Stimulated activated CD4-positive, alpha-beta T cell treated with anti-CD3 and anti-CD28 coated beads, TNF-alpha, amount 100 ng/mL, for 4 hours (primary cell): ENCODE results near the gene RBM4B.
"Not testable (repeated sequence)": the region's sequence is repeated elsewhere in the genome, so short reads cannot be mapped to it uniquely, and the experiment has no call there.

ENCODE experiments used
- DNase-seq, 3 experiments: peaks; one replicate each; pipeline ENCODE4 v3.0.0-alpha.2; 2020; ENCODE audit warnings: low read depth in 3 of 3

RBM4B gene, protein sequence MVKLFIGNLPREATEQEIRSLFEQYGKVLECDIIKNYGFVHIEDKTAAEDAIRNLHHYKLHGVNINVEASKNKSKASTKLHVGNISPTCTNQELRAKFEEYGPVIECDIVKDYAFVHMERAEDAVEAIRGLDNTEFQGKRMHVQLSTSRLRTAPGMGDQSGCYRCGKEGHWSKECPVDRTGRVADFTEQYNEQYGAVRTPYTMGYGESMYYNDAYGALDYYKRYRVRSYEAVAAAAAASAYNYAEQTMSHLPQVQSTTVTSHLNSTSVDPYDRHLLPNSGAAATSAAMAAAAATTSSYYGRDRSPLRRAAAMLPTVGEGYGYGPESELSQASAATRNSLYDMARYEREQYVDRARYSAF

DNA sequence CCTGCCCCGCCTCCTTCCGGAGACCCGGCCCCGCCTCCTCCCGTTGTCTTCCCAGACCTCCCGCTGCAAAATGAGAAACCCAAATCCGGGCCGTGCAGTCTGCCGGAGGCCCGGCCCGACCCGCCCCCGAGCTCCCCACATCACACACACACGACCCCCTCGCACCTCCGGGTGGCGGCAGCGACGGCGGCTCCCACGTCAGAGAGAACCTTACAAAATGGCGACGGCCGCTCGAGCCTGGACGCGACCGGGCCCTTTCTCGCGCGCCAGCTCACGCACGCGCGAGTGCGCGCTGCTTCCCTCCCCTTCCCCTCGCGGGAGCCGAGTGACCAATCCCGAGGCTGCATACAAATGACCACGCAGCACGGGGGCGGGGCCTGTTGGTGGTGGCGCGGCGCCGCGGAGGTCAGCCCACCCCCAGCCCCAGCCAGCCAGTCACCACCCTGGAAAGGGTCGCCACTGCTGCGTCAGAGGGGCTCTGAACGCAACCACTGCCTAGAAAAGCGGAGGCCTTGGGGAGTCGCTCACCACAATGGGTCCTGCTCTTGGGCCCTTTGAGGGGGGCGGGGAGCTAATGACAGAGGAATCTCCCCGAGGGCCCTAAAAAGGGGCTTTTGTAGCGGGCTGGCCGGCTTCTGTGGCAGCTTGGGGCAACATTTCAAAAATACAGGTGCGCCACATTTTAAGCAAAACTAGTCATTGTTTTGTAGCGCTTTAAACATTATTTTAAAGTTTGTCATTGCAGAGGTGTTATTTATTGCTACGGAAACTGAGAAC lies at the start of gene RBM4B:
Gene RBM4B, minus strand, starts transcription at position 289 of the 777 bp plus-strand sequence. CDS start 808 bp downstream, outside the sequence.
- peak; percentile 83 to 92 (median 86) for DNase-seq

DNA sequence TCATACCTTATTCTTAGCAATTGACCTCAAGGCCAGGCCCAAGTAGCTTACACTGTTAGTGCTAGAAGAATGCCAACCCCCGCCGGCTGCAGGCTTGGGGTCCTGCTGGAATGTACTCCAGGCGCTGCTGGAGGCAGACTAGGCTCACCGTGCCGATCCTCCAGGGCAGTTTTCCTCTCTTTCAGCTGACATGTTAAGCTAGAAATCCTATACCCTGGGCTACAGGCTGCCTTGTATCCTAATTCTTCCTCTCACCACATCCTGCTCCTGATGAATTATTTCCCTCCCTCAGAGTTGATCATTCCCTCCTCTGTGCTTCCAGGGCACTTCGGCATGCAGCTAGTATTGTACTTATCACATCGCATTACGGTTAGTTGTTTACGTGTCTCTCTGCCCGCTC lies 48.0 kb upstream of the RBM4B start:
- DNase-seq, result no peak

DNA sequence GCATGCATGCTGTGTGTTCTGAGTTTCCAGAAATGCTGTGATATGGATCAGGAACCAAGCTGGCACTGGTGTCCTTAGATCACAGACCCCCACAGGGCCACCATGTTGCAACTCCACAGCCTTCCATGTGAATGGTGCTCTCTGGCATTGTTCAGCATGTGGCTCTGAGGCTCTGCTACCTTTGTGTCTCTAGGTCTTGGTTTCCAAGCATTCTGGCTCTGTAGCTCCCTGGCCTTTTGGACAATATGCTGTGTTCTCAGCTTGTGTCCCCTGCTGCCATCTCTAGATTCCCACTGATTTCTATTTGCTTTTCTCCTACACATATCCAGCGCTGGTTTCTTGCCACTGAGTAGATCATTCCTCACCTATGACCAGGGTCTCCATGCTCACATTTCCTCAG lies 47.4 kb upstream of the RBM4B start:
- DNase-seq, result no peak

DNA sequence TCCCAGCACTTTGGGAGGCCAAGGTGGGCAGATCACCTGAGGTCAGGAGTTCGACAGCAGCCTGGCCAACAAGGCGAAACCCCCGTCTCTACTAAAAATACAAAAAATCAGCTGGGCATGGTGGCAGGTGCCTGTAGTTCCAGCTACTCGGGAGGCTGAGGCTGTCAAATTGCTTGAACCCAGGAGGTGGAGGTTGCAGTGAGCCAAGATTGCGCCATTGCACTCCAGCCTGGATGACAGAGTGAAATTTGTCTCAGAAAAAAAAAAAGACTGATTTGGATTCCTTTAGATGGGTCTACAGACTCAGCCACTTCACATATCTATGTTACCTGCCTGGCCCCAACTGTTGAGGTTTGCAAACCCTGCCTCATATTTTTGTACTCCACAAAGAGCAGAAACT lies 46.5 kb upstream of the RBM4B start:
- not testable (repeated sequence) for DNase-seq

DNA sequence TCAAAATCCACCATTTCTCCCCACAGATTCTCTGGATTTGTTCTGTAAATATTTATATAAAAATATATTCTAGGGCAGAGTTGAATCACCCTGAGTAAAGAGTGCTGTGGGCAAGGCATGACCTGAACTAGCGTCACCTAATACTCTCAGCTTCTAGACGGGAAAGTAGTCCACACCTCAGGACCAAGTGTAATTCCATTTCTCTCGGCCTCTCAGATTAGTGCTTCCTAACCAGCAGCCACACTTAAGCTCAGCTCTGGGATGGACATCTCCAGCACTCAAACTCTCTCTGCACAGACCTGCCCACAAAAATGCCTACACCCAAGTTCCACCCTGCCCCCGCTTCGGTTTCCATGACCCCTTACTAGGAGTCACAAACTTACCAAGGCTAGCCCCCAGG lies 46.0 kb upstream of the RBM4B start:
- DNase-seq, result no peak

DNA sequence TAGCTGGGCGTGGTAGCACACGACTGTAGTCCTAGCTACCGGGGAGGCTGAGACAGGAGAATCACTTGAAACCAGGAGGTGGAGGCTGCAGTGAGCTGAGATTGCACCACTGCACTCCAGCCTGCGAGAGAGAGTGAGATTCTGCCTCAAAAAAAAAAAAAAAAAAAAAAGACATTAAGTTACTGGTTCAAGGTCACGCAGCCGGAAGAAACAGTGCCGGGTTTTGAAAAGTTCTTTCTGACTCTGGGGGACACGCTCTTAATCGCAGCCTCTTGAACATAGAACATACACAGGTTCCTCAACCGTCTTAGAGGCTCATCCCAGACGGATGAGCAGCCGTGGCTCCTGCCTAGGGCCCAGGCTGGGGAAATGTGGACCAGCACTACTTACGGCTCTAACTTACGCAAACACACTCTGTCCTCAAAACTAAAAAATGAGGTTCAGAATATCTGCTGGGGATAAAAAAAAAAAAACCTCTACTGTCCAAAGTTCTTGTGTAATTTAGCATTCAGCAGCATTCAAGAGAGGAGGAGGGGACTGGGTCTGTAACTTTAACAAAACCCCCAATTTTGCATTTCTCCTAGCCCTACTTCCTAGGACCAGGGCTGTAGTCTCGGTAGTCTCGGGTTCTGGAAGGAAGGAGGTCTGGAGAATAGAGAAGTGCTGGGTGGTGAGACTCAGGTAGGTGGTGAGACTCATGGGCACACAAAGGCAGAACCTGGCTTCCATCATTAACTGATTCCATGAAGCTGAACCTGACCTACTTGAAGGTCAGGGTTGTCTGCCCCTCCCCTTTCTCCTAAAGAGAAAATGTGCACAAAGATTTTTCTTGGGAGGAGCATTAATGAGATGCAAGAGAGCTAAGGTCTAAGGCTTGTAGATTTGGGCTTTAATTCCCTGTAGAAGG lies 45.3 kb upstream of the RBM4B start:
- DNase-seq, result no peak

DNA sequence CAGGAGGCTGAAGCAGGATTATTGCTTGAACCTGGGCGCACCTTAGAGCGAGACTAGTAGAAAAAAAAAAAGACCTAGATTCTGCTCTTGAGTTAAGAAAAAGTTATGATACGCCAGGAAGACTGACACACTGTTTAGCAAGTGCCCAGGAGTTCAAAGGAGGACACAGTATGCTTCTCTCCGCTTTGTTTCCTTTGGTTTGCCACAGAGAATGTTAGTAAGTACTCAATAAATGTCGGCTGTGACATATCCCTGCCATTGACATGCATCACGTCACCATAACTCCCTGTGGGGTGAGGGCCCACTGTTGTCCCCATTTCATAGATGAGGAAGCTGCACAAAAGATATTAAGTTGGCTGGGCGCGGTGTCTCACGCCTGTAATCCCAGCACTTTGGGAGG lies 44.3 kb upstream of the RBM4B start:
- DNase-seq, result no peak

DNA sequence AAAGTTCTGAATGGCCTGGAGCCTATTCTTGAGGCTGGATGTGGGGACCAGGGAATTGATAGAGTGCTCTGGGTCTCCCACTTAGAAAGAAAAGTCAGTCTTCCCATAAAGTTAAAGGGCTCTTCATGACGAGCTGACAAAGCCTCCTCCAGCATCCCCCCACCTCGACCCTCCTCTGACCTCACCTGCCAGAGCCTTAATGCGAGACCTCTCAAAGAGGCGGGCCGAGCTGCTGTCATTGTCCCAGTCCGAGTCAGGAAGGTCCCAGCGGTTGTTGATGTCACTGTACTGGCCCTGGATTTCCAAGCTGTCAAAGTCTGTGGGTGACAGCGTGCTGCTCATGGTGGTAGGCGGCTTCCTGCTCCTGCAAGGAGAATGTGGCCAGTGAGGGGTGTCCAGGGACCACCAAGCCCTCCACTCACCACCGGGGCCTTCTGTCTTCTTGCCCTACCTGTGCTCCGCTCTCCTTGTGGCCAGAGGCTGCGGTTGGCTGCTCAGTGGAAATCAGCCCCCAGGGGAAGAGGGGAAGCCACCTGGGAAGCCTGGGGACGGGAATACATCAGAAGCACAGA lies 43.3 kb upstream of the RBM4B start:
- DNase-seq, result no peak

DNA sequence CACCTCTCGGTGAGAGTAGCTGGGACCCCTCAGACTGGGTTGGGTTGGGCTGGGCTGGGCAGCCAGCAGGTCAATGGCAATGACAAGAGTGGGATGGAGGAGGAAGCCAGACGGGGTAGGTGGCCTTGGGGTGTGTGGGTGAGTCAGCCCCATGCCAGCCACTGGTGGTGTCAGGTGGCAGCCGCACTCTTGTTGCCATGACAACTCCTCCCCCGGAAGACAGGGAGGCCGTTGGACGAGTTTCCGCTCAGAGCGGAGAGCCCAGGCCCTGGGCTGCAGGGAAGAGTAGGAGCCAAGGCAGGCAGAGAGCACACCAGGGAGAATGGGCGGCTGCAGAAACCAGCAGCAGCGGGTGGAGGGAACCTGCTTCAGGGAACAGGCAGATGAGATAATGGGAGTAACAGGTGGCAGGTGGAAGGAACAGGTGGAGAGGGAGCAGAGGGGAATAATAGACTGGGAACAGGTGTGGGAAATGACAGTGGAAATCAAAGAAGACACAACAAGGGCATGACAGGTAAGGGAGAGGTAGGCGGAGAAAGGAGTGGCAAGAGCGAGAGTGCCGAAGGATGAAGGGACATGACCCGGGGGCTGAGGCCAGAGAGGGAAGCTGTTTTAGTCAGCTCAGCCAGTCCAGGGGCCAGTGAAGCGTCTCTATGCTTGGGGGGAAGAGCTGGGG lies 42.7 kb upstream of the RBM4B start:
- DNase-seq, result no peak

DNA sequence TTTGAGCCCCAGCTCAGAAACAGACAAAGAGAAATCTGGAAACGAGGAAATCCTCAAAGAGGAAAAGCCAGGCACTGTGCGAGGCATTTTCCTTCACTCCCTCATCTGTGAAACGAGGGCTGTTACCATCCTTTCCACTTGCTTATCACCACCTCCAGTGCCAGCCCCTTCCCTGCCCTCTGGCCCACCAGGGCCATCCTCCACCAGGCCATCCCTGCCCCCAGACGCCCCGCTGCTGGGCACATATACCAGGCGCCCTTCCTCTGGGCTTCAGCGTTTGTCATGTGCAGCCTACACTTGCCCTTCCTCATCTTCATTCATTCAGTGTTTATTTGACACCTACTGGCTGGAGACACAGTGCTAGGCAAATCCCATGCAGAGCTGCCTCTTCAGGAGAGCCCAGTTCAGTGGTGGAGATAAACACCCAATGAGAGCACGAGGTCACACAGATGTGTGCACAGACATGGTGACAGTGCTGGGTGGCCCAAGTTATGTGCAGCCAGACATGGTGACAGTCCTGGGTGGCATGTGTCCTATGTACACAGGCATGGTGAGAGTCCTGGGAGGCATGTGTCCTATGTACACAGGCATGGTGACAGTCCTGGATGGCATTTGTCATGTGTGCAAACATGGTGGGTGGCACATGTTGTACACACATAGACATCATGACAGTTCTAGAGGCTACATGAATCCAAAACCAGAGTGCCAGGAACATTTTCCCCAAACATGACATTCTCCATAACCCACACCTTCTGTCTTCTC lies 41.6 kb upstream of the RBM4B start:
- no peak for DNase-seq

DNA sequence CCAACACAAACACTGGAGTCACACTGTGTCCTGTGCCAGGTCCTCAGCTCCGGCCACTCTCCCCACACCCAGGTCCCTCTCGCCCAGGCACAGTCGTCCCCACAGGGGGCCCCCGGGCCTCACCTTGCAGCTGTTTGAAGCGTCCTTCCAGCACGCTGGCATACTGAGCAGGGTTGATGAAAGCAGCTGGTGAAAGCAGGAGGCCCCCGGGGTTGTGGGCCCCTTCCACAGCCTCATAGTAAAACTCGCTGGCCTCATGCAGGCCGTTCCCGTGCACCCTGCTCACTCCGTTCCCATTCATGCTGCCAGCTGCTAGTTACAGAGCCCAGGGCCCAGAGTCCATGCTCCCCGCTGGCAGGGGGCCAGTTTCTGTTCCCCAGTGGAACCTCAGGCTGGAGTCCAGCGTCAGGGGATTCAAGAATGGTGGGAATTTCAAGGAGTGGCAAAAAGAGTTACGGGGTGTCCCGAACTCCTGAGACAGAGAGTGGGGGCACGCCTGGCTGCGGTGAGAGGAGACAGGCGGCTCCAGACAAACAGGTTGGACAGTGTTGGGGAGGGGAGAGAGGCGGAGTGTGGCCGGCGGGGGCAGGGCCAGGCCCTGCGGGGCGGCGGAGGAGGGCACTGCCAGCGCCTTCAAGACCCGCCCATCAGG lies 40.8 kb upstream of the RBM4B start:
- DNase-seq, result no peak

DNA sequence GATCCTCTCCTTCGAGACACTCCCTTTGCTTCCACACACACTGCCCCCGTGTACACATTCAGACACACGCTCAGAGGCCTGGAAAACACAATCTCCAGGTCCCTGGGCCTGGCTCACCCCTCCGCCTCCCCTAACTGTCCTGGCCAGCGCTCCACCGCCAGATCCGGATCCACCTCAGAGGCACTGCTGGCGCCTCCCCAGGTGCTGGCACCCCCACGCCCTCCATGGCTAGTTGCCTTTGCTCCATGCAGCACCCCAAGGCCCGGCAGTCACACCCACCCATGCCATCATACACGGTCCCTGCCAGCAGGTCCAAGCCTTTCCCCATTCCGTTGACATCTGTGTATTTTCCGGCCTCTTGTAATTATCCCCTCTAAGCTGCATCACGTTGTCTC lies 40.2 kb upstream of the RBM4B start:
- DNase-seq, result no peak

DNA sequence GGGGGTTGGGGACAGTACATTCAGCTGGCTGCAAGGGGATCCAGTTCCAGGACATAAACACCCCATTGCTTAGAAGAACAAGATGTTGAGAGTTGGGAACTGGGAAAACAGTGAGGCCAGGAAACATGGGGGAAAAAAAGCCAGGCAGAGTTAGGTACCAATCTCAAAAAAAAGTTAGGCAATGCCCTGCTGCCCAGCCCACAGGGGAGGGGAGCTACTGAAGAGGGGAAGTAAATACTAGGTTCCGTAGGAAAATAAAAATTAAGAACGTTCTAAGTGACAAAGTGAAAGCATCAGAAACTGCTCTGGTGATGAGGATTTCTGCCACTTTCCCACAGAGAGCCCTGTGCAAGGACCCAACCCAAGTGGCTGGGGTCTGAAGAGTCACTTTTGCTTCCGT lies 39.3 kb upstream of the RBM4B start:
- no peak for DNase-seq

DNA sequence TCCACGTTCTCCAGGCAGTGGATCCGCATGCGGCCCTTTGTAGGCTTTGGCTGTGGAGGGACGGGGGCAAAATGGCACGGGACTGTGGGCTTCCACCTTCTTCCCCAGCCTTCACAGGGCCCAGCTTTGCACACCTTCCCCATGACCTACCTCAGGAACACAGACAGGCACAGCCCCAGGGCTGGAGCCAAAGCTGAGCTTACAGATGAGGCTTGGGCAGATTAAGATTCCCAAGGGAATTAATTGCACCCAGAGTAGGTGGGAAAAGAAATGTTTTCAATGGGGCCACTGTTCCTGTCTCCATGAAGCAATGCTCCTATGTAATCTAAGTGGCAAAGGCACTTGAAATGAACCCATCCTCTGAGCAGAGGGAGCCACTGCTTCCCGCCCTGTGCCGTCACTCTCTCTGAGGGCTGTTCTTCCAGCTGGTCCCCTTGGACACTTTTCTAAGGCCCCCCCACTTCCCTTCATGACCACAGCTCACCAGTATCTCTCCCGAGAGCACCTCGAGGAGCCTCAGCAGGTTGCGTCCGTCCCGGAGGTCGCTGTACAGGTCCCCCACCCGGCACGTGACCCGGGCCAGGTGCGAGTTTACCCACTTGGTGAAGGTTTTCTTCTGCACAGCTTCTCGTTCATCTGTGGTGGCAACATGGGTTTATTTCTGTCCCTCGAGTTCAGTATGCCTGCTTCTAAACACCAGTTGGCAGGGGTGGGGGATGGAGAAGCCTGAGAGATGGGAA lies 37.8 kb upstream of the RBM4B start:
- DNase-seq, result no peak

DNA sequence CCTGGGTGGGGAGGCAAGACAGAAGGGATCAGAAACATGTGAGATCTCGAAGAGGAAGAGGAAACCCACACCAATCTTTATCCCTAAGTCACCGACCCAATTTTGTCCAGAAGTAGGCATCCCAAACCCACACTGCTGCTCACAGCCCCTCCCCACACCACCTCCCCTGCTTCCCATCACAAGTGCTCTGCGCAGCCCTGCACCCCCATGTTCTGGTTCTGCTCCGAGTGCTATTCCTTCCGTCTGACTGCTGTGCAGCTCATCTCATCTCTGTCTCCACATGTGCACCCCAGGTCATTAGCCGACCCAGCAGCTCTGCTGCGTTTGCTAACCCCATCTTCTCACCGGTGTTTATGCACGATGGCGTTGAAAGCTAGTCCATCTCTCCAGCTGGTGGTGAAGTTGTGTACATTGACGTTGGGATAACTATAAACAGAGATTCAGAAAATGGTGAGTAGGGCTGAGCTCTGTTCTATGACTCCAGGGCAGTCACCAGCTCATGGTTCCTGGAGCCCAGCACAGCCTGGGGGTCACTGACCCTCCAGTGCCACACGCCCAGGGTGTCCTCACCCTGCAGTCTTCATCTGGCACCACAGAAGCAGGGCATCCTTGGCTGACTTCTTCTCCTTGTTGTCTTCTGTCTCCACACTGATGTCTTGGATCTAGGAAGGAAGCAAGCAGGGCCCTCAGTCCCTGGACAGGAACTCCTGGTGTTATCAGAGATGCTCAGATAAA lies 36.2 kb upstream of the RBM4B start:
- no peak for DNase-seq

DNA sequence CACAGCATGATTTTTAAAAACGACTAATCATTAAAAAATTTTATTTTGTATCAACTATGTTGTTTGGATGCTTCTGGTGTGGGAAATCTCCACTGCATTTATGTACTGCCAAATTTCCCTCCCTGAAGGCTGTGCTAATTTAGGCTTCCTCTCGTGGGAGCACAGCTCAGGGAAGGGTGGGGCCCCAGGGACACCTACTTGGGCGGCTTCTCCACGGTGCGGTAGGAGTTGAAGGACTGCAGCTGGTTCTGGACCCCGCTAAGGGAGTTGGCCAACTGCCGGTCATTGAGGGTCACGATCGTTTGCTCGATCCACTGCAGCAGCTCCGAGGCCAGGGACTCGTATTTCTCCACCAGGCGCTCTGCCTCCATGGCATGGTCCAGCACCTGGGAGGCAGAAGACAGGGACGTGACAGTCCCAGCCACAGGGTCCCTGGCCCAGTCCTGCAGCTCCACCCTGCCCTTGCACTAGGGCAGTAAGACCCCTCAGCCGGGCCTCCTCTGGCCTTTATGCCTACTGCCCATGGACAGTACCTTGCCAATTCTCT lies 32.8 kb upstream of the RBM4B start:
- DNase-seq, result no peak

DNA sequence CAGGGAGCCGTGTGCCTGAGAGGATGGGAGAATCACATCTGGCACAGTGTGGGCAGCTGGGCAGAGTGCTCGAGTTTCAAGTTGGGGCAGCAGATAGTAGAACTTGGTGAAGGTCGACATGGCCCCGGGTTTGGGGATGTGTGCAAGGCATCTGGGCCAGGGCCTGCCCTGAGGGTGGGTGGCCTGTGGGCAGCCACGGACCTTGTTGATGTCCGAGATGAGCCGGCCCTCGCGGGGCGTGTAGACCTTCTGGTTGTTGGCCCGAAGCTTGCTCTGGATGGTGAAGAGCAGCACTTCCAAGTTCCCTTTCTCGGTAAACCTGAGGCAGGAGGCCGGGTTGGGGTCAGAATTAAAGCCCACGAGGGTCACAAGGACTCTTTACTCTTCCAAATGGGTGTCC lies 31.0 kb upstream of the RBM4B start:
- no peak for DNase-seq

DNA sequence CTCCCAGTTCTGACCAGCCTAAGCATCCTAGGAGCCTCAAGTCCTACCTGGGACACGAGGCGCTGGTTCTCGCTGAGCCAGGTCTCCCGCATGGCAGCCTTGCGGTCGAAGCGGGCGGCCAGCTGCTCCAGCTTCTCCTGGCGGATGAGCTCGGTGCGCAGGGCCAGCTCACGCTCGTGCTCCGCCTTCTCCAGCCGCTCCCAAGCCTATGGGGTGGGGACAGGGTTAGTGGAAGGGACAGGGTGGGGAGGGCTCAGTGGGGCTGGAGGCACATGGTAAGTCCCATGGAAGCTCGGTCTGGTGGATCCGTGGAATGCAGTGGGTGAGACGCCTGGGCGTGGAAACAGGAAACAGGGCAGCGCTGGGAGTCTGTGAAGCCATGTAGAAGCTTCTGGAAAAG lies 30.4 kb upstream of the RBM4B start:
- no peak for DNase-seq
